Smooth muscle cell (in vitro differentiated cells): ENCODE measurements around the gene G0S2. TPM values are rescaled to one million over a fixed set of nuclear protein-coding genes. Genes with fewer than 3 reads are reported as not detected.

Source experiments
- DNase-seq: peaks from one replicate; lab custom pipeline; 2025; ENCODE audit not compliant: unreplicated experiment; lab: John Stamatoyannopoulos, UW
- H2AFZ ChIP-seq: fragments of 200-600 bp; sonication (generic); 2 replicates; pipeline ENCODE4 v1.6.0; 2016; ENCODE audit warnings: antibody characterized with exemption, low read depth, mild to moderate bottlenecking
- H3F3A ChIP-seq: fragments of 200-600 bp; sonication (generic); 2 replicates; pipeline ENCODE4 v1.6.0; 2017; ENCODE audit warnings: antibody characterized with exemption, low read depth
- H3K27ac ChIP-seq: fragments of 200-600 bp; sonication (generic); 2 replicates; pipeline ENCODE4 v1.5.1; 2016; ENCODE audit warnings: low read depth, mild to moderate bottlenecking
- H3K27me3 ChIP-seq: fragments of 200-600 bp; sonication (generic); 2 replicates; pipeline ENCODE4 v1.6.1; 2016; ENCODE audit warnings: low read depth, mild to moderate bottlenecking
- H3K36me3 ChIP-seq: fragments of 200-600 bp; sonication (generic); 2 replicates; pipeline ENCODE4 v1.5.1; 2016; ENCODE audit warnings: low read depth
- H3K4me1 ChIP-seq: fragments of 200-600 bp; sonication (generic); 2 replicates; pipeline ENCODE4 v1.5.1; 2016; ENCODE audit warnings: low read depth
- H3K4me2 ChIP-seq: fragments of 200-600 bp; sonication (generic); 2 replicates; pipeline ENCODE4 v1.6.0; 2016; ENCODE audit warnings: mild to moderate bottlenecking
- H3K4me3 ChIP-seq: fragments of 200-600 bp; sonication (generic); 2 replicates; pipeline ENCODE4 v1.5.1; 2016; ENCODE audit warnings: mild to moderate bottlenecking
- H3K79me2 ChIP-seq: fragments of 200-600 bp; sonication (generic); 2 replicates; pipeline ENCODE4 v1.6.0; 2016; ENCODE audit warnings: low read depth, mild to moderate bottlenecking
- H3K9ac ChIP-seq: fragments of 200-600 bp; sonication (generic); 2 replicates; pipeline ENCODE4 v1.6.0; 2016; ENCODE audit warnings: low read depth
- H3K9me3 ChIP-seq: fragments of 200-600 bp; sonication (generic); replicated peaks from 2 replicates; pipeline ENCODE4 v1.5.1; 2016; ENCODE audit warnings: low read depth
- H4K20me1 ChIP-seq: fragments of 200-600 bp; sonication (generic); 2 replicates; pipeline ENCODE4 v1.6.0; 2016; ENCODE audit warnings: low read depth
- CTCF ChIP-seq: fragments of 200-600 bp; sonication (generic); IDR thresholded peaks from 2 replicates; pipeline ENCODE4 v1.5.1; 2017; ENCODE audit warnings: borderline replicate concordance, mild to moderate bottlenecking, antibody characterized with exemption; ENCODE audit not compliant: insufficient read depth, poor library complexity, severe bottlenecking
- WGBS: methylation state at CpG from one replicate; pipeline ENCODE4 v1.1.7; 2016; ENCODE audit warnings: low lambda C conversion rate; 5-methylcytosine and 5-hydroxymethylcytosine counted together
- polyA plus RNA-seq: library from polyadenylated mRNA; unstranded; fragments of >200 nt; fragmentation: Nextera tagmentation; extraction: Ambion mirVana; gene quantifications from 2 replicates; pipeline ENCODE4 v1.2.1, GENCODE V29; 2016
- total RNA-seq: library from RNA; depleted of rRNA; stranded (reverse); fragments of >200 nt; gene quantifications from 2 replicates; pipeline ENCODE4 v1.2.3, GENCODE V29; 2014

The G0S2 gene
- total and polyA plus RNA-seq, 2 experiments from 2014 or later = 5.7 to 7.6 TPM

- H3K79me2 ChIP-seq = no peaks in the 10 kb centered on the region
- H3K9ac ChIP-seq = no peak overlapping the region
- no peak overlapping the region for H3K4me2 ChIP-seq
- H3K27ac ChIP-seq = no peak overlapping the region
- WGBS = 70% methylated on average over 5 of the region's 5 CpGs
- H2AFZ ChIP-seq = no peak overlapping the region
- no peaks in the 10 kb centered on the region for H4K20me1 ChIP-seq
- H3K36me3 ChIP-seq = no peaks in the 10 kb centered on the region
- H3K4me1 ChIP-seq = peaks cover 6% of the 10 kb centered on the region
- H3K4me3 ChIP-seq = no peak overlapping the region
- H3F3A ChIP-seq = no peaks in the 10 kb centered on the region
- no peak for TF ChIP-seq CTCF
- no peaks in the 10 kb centered on the region for H3K9me3 ChIP-seq
- peaks cover 21% of the 10 kb centered on the region for H3K27me3 ChIP-seq
- DNase-seq = no peak
Measured at GRCh38 chr1:209672705-209673630, 2.2 kb upstream of the G0S2 start.

- no peak overlapping the region for H2AFZ ChIP-seq
- peaks cover 29% of the 10 kb centered on the region for H3K27me3 ChIP-seq
- WGBS = 64% methylated on average over 7 of the region's 7 CpGs
- H4K20me1 ChIP-seq = no peaks in the 10 kb centered on the region
- TF ChIP-seq CTCF = no peak
- H3K79me2 ChIP-seq = no peaks in the 10 kb centered on the region
- H3K9me3 ChIP-seq = no peaks in the 10 kb centered on the region
- H3K4me2 ChIP-seq = no peak overlapping the region
- no peaks in the 10 kb centered on the region for H3F3A ChIP-seq
- H3K4me3 ChIP-seq = no peak overlapping the region
- no peaks in the 10 kb centered on the region for H3K36me3 ChIP-seq
- DNase-seq = no peak
- H3K27ac ChIP-seq = no peak overlapping the region
- H3K9ac ChIP-seq = no peak overlapping the region
- peaks cover 6% of the 10 kb centered on the region for H3K4me1 ChIP-seq
Measured at GRCh38 chr1:209673631-209674417, 1.4 kb upstream of the G0S2 start.

GRCh38 chr1:209675565-209676154 is 448 bp downstream of the G0S2 start:
- H3K9ac ChIP-seq = no peak overlapping the region

More at GRCh38 chr1:209675565-209676154, 448 bp downstream of the G0S2 start:
- Histone ChIP-seq H3K4me3 (peak overlapping the region; percentile 52), H2AFZ (peak overlapping the region; percentile 66), H3F3A (no peaks in the 10 kb centered on the region), H3K79me2 (no peaks in the 10 kb centered on the region), H3K4me1 (peaks cover 6% of the 10 kb centered on the region), H3K27me3 (peaks cover 48% of the 10 kb centered on the region), H3K36me3 (no peaks in the 10 kb centered on the region), H4K20me1 (no peaks in the 10 kb centered on the region), H3K9me3 (no peaks in the 10 kb centered on the region), H3K27ac (no peak overlapping the region), H3K4me2 (peak overlapping the region; percentile 92)
- WGBS = 3% methylated on average over 34 of the region's 34 CpGs
- no peak for TF ChIP-seq CTCF
- no peak for DNase-seq
